ENCODE measurements around the gene LRTM1. TPM values are rescaled to one million over a fixed set of nuclear protein-coding genes. Genes with fewer than 3 reads are reported as not detected.

LRTM1 gene
- not detected for total RNA-seq

- ATAC-seq (no peak), DNase-seq (ENCODE audit: low spot score) (no peak)
These were observed at the start of gene LRTM1 for GRCh38 chr3:54928046-54928770. TSS of gene LRTM1 (minus strand) at chr3:54928059. CDS start at chr3:54927911, 148 bp downstream.

GRCh38 chr3:54977439-54977838 is 49.6 kb upstream of the LRTM1 start:
- ATAC-seq: no peak

GRCh38 chr3:54970895-54971294 is 43.0 kb upstream of the LRTM1 start:
- DNase-seq (ENCODE audit: low spot score) (no peak), ATAC-seq (no peak)

More at GRCh38 chr3:54977439-54977838, 49.6 kb upstream of the LRTM1 start:
- DNase-seq (ENCODE audit: low spot score): no peak

GRCh38 chr3:54969652-54970051 is 41.8 kb upstream of the LRTM1 start:
- ATAC-seq: no peak

GRCh38 chr3:54968546-54969172 is 40.8 kb upstream of the LRTM1 start:
- no peak for ATAC-seq
- DNase-seq (ENCODE audit: low spot score): no peak

More at GRCh38 chr3:54969652-54970051, 41.8 kb upstream of the LRTM1 start:
- DNase-seq (ENCODE audit: low spot score): no peak

GRCh38 chr3:54967731-54968161 is 39.9 kb upstream of the LRTM1 start:
- DNase-seq (ENCODE audit: low spot score): no peak
- ATAC-seq: no peak

- DNase-seq (ENCODE audit: low spot score) (no peak), ATAC-seq (no peak)
These were observed 39.1 kb upstream of the LRTM1 start for GRCh38 chr3:54966979-54967378.

- DNase-seq (ENCODE audit: low spot score) (no peak), ATAC-seq (no peak)
These were observed 37.9 kb upstream of the LRTM1 start for GRCh38 chr3:54965746-54966145.

GRCh38 chr3:54964081-54964480 is 36.2 kb upstream of the LRTM1 start:
- ATAC-seq: no peak

GRCh38 chr3:54963641-54964040 is 35.8 kb upstream of the LRTM1 start:
- ATAC-seq (no peak), DNase-seq (ENCODE audit: low spot score) (no peak)

More at GRCh38 chr3:54964081-54964480, 36.2 kb upstream of the LRTM1 start:
- DNase-seq (ENCODE audit: low spot score): no peak

GRCh38 chr3:54962200-54962599 is 34.3 kb upstream of the LRTM1 start:
- DNase-seq (ENCODE audit: low spot score) (no peak), ATAC-seq (no peak)

GRCh38 chr3:54960701-54961100 is 32.8 kb upstream of the LRTM1 start:
- ATAC-seq (no peak), DNase-seq (ENCODE audit: low spot score) (no peak)

- DNase-seq (ENCODE audit: low spot score): no peak
- ATAC-seq: no peak
These were observed 32.2 kb upstream of the LRTM1 start for GRCh38 chr3:54960082-54960481.

GRCh38 chr3:54957711-54958110 is 29.9 kb upstream of the LRTM1 start:
- ATAC-seq (no peak), DNase-seq (ENCODE audit: low spot score) (no peak)

GRCh38 chr3:54955941-54956340 is 28.1 kb upstream of the LRTM1 start:
- ATAC-seq: no peak

GRCh38 chr3:54955496-54955895 is 27.6 kb upstream of the LRTM1 start:
- no peak for DNase-seq (ENCODE audit: low spot score)

More at GRCh38 chr3:54955941-54956340, 28.1 kb upstream of the LRTM1 start:
- DNase-seq (ENCODE audit: low spot score): no peak

GRCh38 chr3:54954521-54954920 is 26.7 kb upstream of the LRTM1 start:
- DNase-seq (ENCODE audit: low spot score) (no peak), ATAC-seq (no peak)

More at GRCh38 chr3:54955496-54955895, 27.6 kb upstream of the LRTM1 start:
- no peak for ATAC-seq

- DNase-seq (ENCODE audit: low spot score) (no peak), ATAC-seq (no peak)
These were observed 26.2 kb upstream of the LRTM1 start for GRCh38 chr3:54954022-54954421.

- no peak for DNase-seq (ENCODE audit: low spot score)
- ATAC-seq: peak; percentile 54
These were observed 23.5 kb upstream of the LRTM1 start for GRCh38 chr3:54951405-54951804.

GRCh38 chr3:54950391-54951003 is 22.6 kb upstream of the LRTM1 start:
- ATAC-seq: no peak
- DNase-seq (ENCODE audit: low spot score): no peak

- ATAC-seq (no peak), DNase-seq (ENCODE audit: low spot score) (no peak)
These were observed 21.7 kb upstream of the LRTM1 start for GRCh38 chr3:54949491-54950044.
